HUDEP-2 (cell line): ENCODE measurements around the gene HRCT1.

Experiments
- DNase-seq, 76 experiments: peaks; one replicate each; lab custom pipeline; 2025; ENCODE audit not compliant: unreplicated experiment in 76 of 76; lab: John Stamatoyannopoulos, UW

The HRCT1 gene

DNA sequence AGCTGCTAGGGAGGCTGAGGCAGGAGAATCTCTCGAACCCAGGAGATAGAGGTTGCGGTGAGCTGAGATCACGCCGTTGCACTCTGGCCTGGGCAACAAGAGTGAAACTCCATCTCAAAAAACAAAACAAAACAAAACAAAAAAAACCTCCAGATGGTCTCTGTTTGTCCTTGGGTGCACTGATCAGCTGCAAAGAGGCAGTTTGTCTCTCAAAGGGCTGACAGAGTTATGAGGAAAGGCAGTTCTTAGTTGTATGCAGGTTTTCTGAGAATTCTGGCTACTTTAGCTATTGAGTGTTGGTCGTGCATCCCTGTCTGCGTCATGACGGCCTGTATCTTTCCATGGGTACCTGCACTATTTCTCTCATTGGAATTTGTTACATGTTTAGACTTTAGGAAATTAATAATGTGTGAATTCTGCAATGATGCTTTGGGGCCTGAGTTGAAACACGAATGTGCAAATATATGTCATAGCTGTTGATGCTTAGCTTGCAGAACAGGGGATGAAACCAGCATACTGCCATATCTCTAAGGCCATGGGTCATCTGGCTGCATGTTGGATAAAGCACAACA is 33.8 kb downstream of the HRCT1 start:
- no peak for DNase-seq

GRCh38 chr9:35940458-35941407 is 34.7 kb downstream of the HRCT1 start:
- no peak for DNase-seq

- DNase-seq = no peak
These were observed 36.3 kb downstream of the HRCT1 start for GRCh38 chr9:35942286-35942685.

GRCh38 chr9:35944173-35944572 is 38.2 kb downstream of the HRCT1 start:
- DNase-seq = no peak

DNA sequence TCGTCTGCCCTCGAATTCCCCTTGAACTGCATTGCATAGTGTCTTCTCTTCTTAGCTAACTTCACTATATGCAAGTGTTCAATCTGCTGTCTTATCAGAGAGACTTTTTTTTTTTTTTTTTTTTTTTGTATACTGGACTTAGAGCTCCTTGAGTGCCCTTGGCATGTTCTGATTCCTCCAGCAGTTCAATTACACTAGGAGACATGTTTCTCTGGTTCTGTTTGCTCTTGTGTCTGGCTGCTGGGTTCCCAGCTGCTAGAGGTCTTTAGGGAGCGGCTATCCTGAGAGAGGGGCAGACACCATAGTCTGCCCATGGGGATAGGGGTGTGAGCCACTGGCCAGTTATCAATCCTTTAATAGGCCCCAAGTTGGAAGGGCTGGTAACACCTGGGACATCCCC is 38.8 kb downstream of the HRCT1 start:
- DNase-seq = no peak

- peak in 56 of 76 experiments; percentile 3 to 64 (median 34) for DNase-seq
These were observed 39.5 kb downstream of the HRCT1 start for GRCh38 chr9:35945341-35946018.

DNA sequence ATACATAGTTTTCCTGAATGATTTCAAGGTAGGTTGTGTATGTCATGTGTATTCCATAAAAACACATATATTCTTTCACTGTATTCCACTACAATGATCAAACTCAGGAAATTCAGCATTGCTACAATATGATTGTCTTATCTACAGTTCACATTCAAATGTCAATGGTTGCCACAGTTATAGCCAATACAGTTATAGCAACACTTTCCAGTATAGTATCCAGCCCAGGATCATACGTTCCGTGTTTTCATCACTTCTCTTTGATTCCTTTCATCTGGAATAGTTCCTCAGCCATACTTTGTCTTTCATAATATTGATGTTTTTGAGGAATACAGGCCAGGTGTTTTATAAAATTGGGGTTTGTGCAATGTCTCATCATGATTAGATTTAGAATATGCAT is 42.4 kb downstream of the HRCT1 start:
- DNase-seq = no peak

GRCh38 chr9:35948901-35949318 is 42.9 kb downstream of the HRCT1 start:
- DNase-seq = no peak

GRCh38 chr9:35951736-35952135 is 45.7 kb downstream of the HRCT1 start:
- no peak for DNase-seq

DNA sequence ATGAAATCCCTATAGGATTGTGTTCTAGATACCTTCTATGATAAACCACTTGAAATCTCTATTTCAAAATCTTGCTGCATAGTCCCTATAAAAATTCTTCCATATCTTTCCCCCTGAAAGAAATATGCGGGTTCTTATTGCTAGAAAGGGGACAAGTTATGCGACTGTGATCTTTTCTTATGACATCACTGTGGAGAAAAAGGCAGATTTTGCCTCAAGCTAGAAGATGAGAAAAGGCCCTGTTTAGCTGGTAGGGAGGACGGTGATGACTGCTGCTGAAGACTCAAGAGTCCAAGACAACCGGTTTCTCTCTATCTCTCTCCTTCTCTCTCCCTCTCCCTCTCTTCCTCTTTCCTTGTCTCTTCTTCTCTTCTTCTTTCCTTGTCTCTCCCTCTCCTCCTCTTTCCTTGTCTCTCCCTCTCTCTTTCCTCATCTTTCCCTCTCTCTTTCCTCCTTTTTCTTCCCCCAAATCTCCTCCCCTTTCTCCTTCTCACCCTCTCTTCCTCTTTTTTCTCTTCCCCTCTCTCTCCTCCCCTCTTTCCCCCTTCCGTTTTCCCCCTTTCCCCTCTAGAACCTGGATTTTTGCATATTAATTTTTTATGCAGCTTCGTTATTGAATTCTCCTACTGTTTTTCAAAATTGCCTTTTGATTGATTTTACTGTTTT is 46.7 kb downstream of the HRCT1 start:
- no peak for DNase-seq

DNA sequence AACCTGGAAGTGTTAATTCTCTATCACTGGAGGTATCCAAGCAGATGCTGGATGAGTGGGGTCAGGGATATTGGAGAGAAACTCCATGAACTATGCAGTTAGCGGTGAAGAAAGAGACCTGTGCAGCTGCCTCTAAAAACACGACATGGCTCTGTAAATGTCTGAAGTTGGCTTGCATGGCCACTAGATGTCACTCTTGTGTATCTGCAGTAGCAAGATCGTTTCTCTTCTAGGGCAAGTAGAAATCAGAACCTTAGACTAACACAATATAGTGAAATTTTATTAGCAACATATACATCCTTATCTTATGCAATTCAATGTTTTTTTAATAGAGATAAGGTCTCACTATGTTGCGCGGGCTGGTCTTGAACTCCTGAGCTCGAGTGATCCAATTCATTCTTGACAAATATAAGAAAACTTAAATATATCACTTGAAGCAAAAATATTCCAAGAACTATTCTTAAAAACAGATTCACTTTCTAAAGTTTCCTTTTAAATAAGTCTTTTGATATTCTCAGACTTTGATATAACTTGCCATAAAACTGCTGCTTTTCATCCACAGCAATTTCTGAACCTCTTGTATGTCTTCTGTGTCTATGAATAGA is 49.0 kb downstream of the HRCT1 start:
- peak in 30 of 76 experiments; percentile 1 to 58 (median 17) for DNase-seq

DNA sequence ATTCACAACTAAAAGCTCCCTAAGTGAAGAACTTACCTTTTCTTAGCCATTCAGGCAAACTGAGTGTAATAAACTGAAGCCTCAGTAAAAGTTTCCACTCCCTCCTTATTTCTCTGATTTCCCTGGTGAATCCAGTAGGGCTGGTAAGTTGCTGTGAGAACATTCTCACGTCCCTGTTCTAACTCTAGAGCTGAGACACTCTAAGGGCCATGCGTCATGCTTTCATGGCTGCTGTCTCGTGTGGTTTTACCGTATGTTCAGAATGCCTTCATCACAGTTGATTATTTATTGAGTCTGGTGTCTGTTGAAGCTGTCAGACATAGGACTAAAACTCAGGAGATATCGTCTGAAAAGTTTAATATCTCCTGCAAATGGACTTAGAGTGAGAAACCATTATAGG is 50.6 kb downstream of the HRCT1 start:
- no peak for DNase-seq
